Ovary (tissue), 9 donors: ENCODE results near the gene DAGLA. TPM values are rescaled to one million over a fixed set of nuclear protein-coding genes. Genes with fewer than 3 reads are reported as not detected.

ENCODE experiments used
- DNase-seq, 5 donors: peaks; one replicate each; pipeline ENCODE4 v3.0.0-alpha.2; 2019 to 2020
- H3K27ac ChIP-seq, 2 donors: fragments of 200-600 bp; one replicate each; pipeline versions ENCODE4 v1.5.1 to v1.8.0; 2019 to 2022
- H3K27me3 ChIP-seq: fragments of 200-600 bp; one replicate; pipeline ENCODE4 v1.8.0; 2022
- H3K36me3 ChIP-seq: fragments of 200-600 bp; sonication (generic); one replicate; pipeline ENCODE4 v1.5.1; 2019
- H3K4me1 ChIP-seq: one replicate; pipeline ENCODE4 v1.8.1; 2013; ENCODE audit warnings: mild to moderate bottlenecking, moderate library complexity; ENCODE audit not compliant: insufficient read depth
- H3K4me3 ChIP-seq: fragments of 200-600 bp; sonication (generic); one replicate; pipeline ENCODE4 v1.5.1; 2017
- H3K9me3 ChIP-seq, 2 donors: fragments of 200-600 bp in 1 of 2; sonication (generic) in 1 of 2; one replicate each; pipeline versions ENCODE4 v1.5.1 to v1.8.1; 2013 to 2019; ENCODE audit warnings: mild to moderate bottlenecking in 1 of 2, moderate library complexity in 1 of 2
- EP300 ChIP-seq: sonication (generic); formaldehyde crosslinking; IDR thresholded peaks from one replicate; pipeline ENCODE4 v1.6.1; 2017; ENCODE audit warnings: antibody characterized with exemption
- POLR2A ChIP-seq: fragments of 450-650 bp; IDR thresholded peaks from one replicate; pipeline ENCODE4 v1.6.1; 2017; ENCODE audit warnings: antibody characterized with exemption, mild to moderate bottlenecking, moderate library complexity
- WGBS, 3 donors: extraction: QIAGEN DNeasy Blood & Tissue Kit in 1 of 3; methylation state at CpG; one replicate each; pipeline versions ENCODE4 v1.1.5 to v1.1.7; 2013 to 2017; 5-methylcytosine and 5-hydroxymethylcytosine counted together
- intact Hi-C, 4 donors: fragments of 100-400 bp; cut with DNase I; formaldehyde crosslinking; loops; one replicate each; pipeline versions ENCODE4 v1.11.0 to v1.15.1; 2022 to 2023
- polyA plus RNA-seq, 2 donors: library from polyadenylated mRNA; stranded (reverse); fragments of 200-250 nt in 1 of 2; fragments of 350-450 nt in 1 of 2; fragmentation: Illumina TruSeq in 1 of 2; extraction: RNeasy Lipid Tissue Mini Kit (QIAGEN cat#74804) in 1 of 2; gene quantifications; one replicate each; pipeline ENCODE4 v1.2.3, GENCODE V29; 2013 to 2014
- total RNA-seq, 7 donors: library from RNA; depleted of rRNA in 2 of 7; stranded (reverse); fragments of >200 nt in 2 of 7; fragmentation: NEBNext Ultra II Directional in 3 of 7; extraction: Animal tissue kit (Norgen Biotek cat#: 25700) in 3 of 7; gene quantifications; one replicate each; pipeline versions ENCODE4 v1.1.0 to v1.2.4, GENCODE V29; 2016 to 2023
- TF ChIP-seq, protein P1 (sequence below), 3 donors: fragments of 450-650 bp in 2 of 3; fragments of 200-600 bp in 1 of 3; IDR thresholded peaks; one replicate each; pipeline versions ENCODE4 v1.5.1 to v1.8.0; 2016 to 2022; ENCODE audit warnings: antibody characterized with exemption in 3 of 3, mild to moderate bottlenecking in 1 of 3
- donor health status: DM: no; HTN: no; CAD: no; lungs with moderate emphysema.
- donor health status: DM: no; HTN: no; CAD: no.
- donor health status: Bipolar disorder and iron deficiency.
- donor health status: DM: yes; HTN: yes; CAD: no.
- donor health status: DM: no; HTN: no; CAD: no.
- donor health status: DM: yes; HTN: yes; CAD: no.

Gene DAGLA
- total and polyA plus RNA-seq, 9 donors, result 0.40 to 4.4 (median 1.5) TPM

DNA sequence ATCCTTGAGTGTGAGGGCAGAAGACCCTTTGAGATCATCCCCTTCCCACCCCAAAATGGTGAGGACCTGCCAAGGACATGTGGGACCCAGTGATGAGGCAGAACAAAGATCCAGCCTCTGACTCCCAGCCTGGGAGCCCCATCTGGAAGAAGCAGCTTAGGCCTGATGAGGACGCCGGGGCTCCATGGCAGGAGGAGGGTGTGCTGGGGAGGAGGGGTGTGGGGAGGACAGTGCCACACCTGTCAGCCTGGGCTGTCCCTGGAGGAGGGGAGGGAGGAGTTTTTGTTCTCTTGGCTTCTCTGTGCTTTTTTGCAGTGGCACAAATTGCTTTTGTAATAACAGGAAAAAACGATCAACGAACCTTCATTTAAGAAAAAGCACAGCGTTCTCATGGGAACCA, 44.4 kb upstream of the DAGLA start:
- H3K27ac ChIP-seq, result no peak overlapping the region
- no peak for TF ChIP-seq EP300
- no peaks in the 10 kb centered on the region for H3K36me3 ChIP-seq
- no peak overlapping the region for H3K4me3 ChIP-seq
- no peaks in the 10 kb centered on the region for H3K4me1 ChIP-seq
- 74 to 88% (median 80%) methylated on average over 5 of the region's 5 CpGs for WGBS, 3 donors
- no peaks in the 10 kb centered on the region for H3K27me3 ChIP-seq
- no peaks in the 10 kb centered on the region for H3K9me3 ChIP-seq
- intact Hi-C loops, result loop anchor here in 3 of 4 donors (5.0 to 10.0 kb wide), 3 partner anchors 158 to 191 kb away; no protein-coding TSS in a partner anchor
- no peak for DNase-seq

DNA sequence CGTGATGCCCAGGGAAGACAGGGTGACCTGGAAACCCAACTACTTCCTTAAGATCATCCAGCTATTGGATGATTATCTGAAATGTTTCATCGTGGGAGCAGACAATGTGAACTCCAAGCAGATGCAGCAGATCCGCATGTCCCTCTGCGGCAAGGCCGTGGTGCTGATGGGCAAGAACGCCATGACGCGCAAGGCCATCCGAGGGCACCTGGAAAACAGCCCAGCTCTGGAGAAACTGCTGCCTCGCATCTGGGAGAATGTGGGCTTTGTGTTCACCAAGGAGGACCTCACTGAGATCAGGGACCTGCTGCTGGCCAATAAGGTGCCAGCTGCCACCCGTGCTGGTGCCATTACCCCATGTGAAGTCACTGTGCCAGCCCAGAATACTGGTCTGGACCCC, 43.5 kb upstream of the DAGLA start:
- H3K27me3 ChIP-seq, result no peaks in the 10 kb centered on the region
- H3K9me3 ChIP-seq, result no peaks in the 10 kb centered on the region
- TF ChIP-seq EP300, result no peak
- no peak for TF ChIP-seq POLR2A
- TF ChIP-seq, protein P1, sequence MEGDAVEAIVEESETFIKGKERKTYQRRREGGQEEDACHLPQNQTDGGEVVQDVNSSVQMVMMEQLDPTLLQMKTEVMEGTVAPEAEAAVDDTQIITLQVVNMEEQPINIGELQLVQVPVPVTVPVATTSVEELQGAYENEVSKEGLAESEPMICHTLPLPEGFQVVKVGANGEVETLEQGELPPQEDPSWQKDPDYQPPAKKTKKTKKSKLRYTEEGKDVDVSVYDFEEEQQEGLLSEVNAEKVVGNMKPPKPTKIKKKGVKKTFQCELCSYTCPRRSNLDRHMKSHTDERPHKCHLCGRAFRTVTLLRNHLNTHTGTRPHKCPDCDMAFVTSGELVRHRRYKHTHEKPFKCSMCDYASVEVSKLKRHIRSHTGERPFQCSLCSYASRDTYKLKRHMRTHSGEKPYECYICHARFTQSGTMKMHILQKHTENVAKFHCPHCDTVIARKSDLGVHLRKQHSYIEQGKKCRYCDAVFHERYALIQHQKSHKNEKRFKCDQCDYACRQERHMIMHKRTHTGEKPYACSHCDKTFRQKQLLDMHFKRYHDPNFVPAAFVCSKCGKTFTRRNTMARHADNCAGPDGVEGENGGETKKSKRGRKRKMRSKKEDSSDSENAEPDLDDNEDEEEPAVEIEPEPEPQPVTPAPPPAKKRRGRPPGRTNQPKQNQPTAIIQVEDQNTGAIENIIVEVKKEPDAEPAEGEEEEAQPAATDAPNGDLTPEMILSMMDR (IDR thresholded peaks at IDR 0.05), result no peak
- WGBS, 3 donors, result 84 to 89% (median 85%) methylated on average over 11 of the region's 11 CpGs
- intact Hi-C loops, result loop anchor here in 3 of 4 donors (5.0 to 10.0 kb wide), 3 partner anchors 159 to 192 kb away; no protein-coding TSS in a partner anchor
- DNase-seq, result no peak
- H3K4me1 ChIP-seq, result no peaks in the 10 kb centered on the region
- H3K4me3 ChIP-seq, result no peak overlapping the region
- no peaks in the 10 kb centered on the region for H3K36me3 ChIP-seq
- H3K27ac ChIP-seq, result no peak overlapping the region

DNA sequence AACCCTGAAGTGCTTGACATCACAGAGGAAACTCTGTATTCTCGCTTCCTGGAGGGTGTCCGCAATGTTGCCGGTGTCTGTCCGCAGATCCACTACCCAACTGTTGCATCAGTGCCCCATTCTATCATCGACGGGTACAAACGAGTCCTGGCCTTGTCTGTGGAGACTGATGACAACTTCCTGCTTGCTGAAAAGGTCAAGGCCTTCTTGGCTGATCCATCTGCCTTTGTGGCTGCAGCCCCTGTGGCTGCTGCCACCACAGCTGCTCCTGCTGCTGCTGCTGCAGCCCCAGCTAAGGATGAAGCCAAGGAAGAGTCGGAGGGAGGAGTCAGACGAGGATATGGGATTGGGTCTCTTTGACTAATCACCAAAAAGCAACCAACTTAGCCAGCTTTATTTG, 42.9 kb upstream of the DAGLA start:
- H3K27ac ChIP-seq, result no peak overlapping the region
- no peak for TF ChIP-seq POLR2A
- TF ChIP-seq, protein P1 (IDR thresholded peaks at IDR 0.05), result no peak
- no peak for DNase-seq

DNA sequence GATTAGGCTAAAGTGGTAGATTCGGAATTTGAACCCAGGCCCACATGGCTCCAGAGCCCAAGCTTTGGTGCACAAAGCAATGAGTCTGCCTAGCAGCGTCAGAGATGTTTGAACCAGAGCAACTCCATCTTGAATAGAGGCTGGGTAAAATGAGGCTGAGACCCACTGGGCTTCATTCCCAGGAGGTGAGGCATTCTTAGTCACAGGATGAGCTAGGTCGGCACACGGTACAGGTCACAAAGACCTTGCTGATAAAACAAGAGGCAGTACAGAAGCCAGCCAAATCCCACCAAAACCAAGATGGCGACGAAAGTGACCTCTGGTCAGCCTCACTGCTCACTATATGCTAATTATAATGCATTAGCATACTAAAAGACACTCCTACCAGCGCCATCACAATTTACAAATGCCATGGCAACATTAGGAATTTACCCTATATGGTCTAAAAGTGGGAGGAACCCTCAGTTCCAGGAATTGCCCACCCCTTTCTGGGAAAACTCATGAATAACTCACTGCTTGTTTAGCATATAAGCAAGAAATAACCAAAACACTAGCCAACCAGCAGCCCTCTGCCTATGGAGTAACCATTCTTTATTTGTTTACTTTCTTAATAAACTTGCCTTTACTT, 40.3 kb upstream of the DAGLA start:
- intact Hi-C loops, result loop anchor here in 3 of 4 donors (5.0 to 10.0 kb wide), 3 partner anchors 163 to 195 kb away; no protein-coding TSS in a partner anchor
- TF ChIP-seq, protein P1 (IDR thresholded peaks at IDR 0.05), result no peak
- no peak for TF ChIP-seq POLR2A
- TF ChIP-seq EP300, result no peak
- no peak for DNase-seq
- Histone ChIP-seq H3K27ac (no peak overlapping the region), H3K4me1 (no peaks in the 10 kb centered on the region), H3K36me3 (no peaks in the 10 kb centered on the region), H3K9me3 (no peaks in the 10 kb centered on the region), H3K27me3 (no peaks in the 10 kb centered on the region), H3K4me3 (no peak overlapping the region)
- WGBS, 3 donors, result 62 to 64% (median 63%) methylated on average over 7 of the region's 7 CpGs

More for the DNA sequence above, 42.9 kb upstream of the DAGLA start:
- H3K4me1 ChIP-seq, result no peaks in the 10 kb centered on the region
- H3K27me3 ChIP-seq, result no peaks in the 10 kb centered on the region
- intact Hi-C loops, result loop anchor here in 3 of 4 donors (5.0 to 10.0 kb wide), 3 partner anchors 160 to 192 kb away; no protein-coding TSS in a partner anchor
- 39 to 58% (median 51%) methylated on average over 9 of the region's 9 CpGs for WGBS, 3 donors
- H3K9me3 ChIP-seq, result no peaks in the 10 kb centered on the region
- H3K36me3 ChIP-seq, result no peaks in the 10 kb centered on the region
- H3K4me3 ChIP-seq, result no peak overlapping the region

DNA sequence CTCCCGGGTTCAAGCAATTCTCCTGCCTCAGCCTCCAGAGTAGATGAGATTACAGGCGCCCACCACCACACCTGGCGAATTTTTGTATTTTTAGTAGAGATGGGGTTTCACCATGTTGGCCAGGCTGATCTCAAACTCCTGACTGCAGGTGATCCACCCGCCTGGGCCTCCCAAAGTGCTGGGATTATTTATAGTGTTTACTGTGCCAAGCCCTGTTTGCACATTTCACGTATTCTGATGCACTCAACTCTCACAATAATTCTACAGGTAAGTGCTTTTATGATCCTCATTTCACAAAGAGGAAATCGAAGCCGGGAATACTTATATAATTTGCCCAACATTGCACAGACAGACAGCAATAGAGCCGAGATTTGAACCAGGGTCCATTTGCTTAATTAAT, 38.0 kb upstream of the DAGLA start:
- no peak for DNase-seq
- Histone ChIP-seq H3K27ac (no peak overlapping the region), H3K9me3 (no peaks in the 10 kb centered on the region), H3K4me3 (no peak overlapping the region), H3K4me1 (no peaks in the 10 kb centered on the region), H3K27me3 (no peaks in the 10 kb centered on the region), H3K36me3 (no peaks in the 10 kb centered on the region)
- intact Hi-C loops, result no loop called here
- 82 to 91% (median 89%) methylated on average over 8 of the region's 8 CpGs for WGBS, 3 donors
- no peak for TF ChIP-seq EP300
- no peak for TF ChIP-seq POLR2A
- TF ChIP-seq, protein P1 (IDR thresholded peaks at IDR 0.05), result no peak
